Lung (tissue), 12 donors: Measurements from ENCODE around the gene ZC3H18. TPM values are rescaled to one million over a fixed set of nuclear protein-coding genes. Genes with fewer than 3 reads are reported as not detected.

Experiments used
- ATAC-seq: fragments of 200-7000 bp; cut with Tn5 transposase; one replicate; pipeline ENCODE4 v1.9.1; 2020; ENCODE audit warnings: moderate number of reproducible peaks; ENCODE audit not compliant: insufficient read depth, low FRiP score
- DNase-seq, 3 donors: peaks; one replicate each; pipeline ENCODE4 v3.0.0-alpha.2; 2013 to 2017
- H3K27ac ChIP-seq, 2 donors: one replicate each; pipeline ENCODE4 v1.5.1; 2013; ENCODE audit warnings: mild to moderate bottlenecking in 2 of 2, moderate library complexity in 2 of 2, control low read depth in 1 of 2, inconsistent platforms in 1 of 2, low read depth in 1 of 2, low read length in 1 of 2
- H3K27me3 ChIP-seq, 3 donors: one replicate each; pipeline ENCODE4 v1.5.1; 2013; ENCODE audit warnings: low read length in 2 of 3; ENCODE audit not compliant: control insufficient read depth in 3 of 3, insufficient read depth in 3 of 3
- H3K36me3 ChIP-seq, 4 donors: one replicate each; pipeline ENCODE4 v1.5.1; 2013; ENCODE audit warnings: low read length in 4 of 4, mild to moderate bottlenecking in 1 of 4, moderate library complexity in 1 of 4; ENCODE audit not compliant: control insufficient read depth in 4 of 4, insufficient read depth in 4 of 4
- H3K4me1 ChIP-seq, 5 donors: one replicate each; pipeline ENCODE4 v1.5.1; 2013; ENCODE audit warnings: low read length in 5 of 5, mild to moderate bottlenecking in 2 of 5, moderate library complexity in 1 of 5; ENCODE audit not compliant: control insufficient read depth in 5 of 5, insufficient read depth in 5 of 5
- H3K4me3 ChIP-seq: one replicate; pipeline ENCODE4 v1.5.1; 2013; ENCODE audit warnings: mild to moderate bottlenecking, control low read depth, moderate library complexity
- H3K9ac ChIP-seq, 2 donors: one replicate each; pipeline ENCODE4 v1.5.1; 2013; ENCODE audit warnings: low read length in 2 of 2, control low read depth in 1 of 2; ENCODE audit not compliant: insufficient read depth in 1 of 2
- H3K9me3 ChIP-seq, 4 donors: one replicate each; pipeline ENCODE4 v1.5.1; 2013; ENCODE audit warnings: low read length in 3 of 4, mild to moderate bottlenecking in 1 of 4, moderate library complexity in 1 of 4; ENCODE audit not compliant: control insufficient read depth in 4 of 4, insufficient read depth in 3 of 4
- CTCF ChIP-seq: IDR thresholded peaks from 2 replicates; pipeline ENCODE4 v1.5.1; 2012; ENCODE audit warnings: mild to moderate bottlenecking; ENCODE audit errors: control extremely low read depth, extremely low read depth
- WGBS, 2 donors: extraction: QIAGEN DNeasy Blood & Tissue Kit; methylation state at CpG; one replicate each; pipeline ENCODE4 v1.1.7; 2013; 5-methylcytosine and 5-hydroxymethylcytosine counted together
- polyA plus RNA-seq, 2 donors: library from polyadenylated mRNA; stranded (reverse); fragments of 200-250 nt; gene quantifications; one replicate each; pipeline ENCODE4 v1.2.1, GENCODE V29; 2013
- total RNA-seq, 2 donors: library from RNA; depleted of rRNA in 1 of 2; stranded (reverse); fragments of >200 nt in 1 of 2; gene quantifications; one replicate each; pipeline ENCODE4 v1.2.1, GENCODE V29; 2014 to 2021
- donor health status: control.
- donor health status: control.
- donor health status: Bipolar disorder and iron deficiency.
- donor health status: healthy.
- donor health status: DM: yes; HTN: yes; CAD: no.

ZC3H18 gene
- total and polyA plus RNA-seq, 4 donors: 21.2 to 44.0 (median 28.6) TPM

- no peak overlapping the region for H3K27ac ChIP-seq
- H3K9ac ChIP-seq: no peak overlapping the region
- no peaks in the 10 kb centered on the region for H3K36me3 ChIP-seq
- H3K4me3 ChIP-seq: no peak overlapping the region
- ATAC-seq (no peak), DNase-seq (no peak)
- peaks cover 0 to 30% (median 15%) of the 10 kb centered on the region in 3 donors for H3K27me3 ChIP-seq
- 86 to 92% methylated on average over 5 of the region's 5 CpGs for WGBS, 2 donors
- H3K9me3 ChIP-seq: no peaks in the 10 kb centered on the region
- H3K4me1 ChIP-seq: peaks cover 0 to 2% (median 0%) of the 10 kb centered on the region in 5 donors
- no peak for TF ChIP-seq CTCF
These were observed 110.4 kb downstream of the ZC3H18 start for GRCh38 chr16:88680554-88681083.

- ATAC-seq (no peak), DNase-seq (no peak)
- H3K9ac ChIP-seq: no peak overlapping the region
- 48 to 64% methylated on average over 30 to 31 of the region's 31 CpGs for WGBS, 2 donors
- TF ChIP-seq CTCF: no peak
- H3K36me3 ChIP-seq: no peaks in the 10 kb centered on the region
- H3K4me3 ChIP-seq: no peak overlapping the region
- H3K9me3 ChIP-seq: no peaks in the 10 kb centered on the region
- H3K27me3 ChIP-seq: peaks cover 0 to 33% (median 19%) of the 10 kb centered on the region in 3 donors
- no peak overlapping the region for H3K27ac ChIP-seq
- peaks cover 0 to 4% (median 0%) of the 10 kb centered on the region in 5 donors for H3K4me1 ChIP-seq
These were observed 111.0 kb downstream of the ZC3H18 start for GRCh38 chr16:88681084-88681680.

Other genes with a start within 250 kb of the ZC3H18 start
- 1 to 10 TPM; 2.2 to 3.0 TPM for gene ZNF469, start 187.4 kb upstream of the ZC3H18 start, total RNA-seq
- under 1 TPM; 0.67 to 0.81 TPM for gene ZNF469, start 187.4 kb upstream of the ZC3H18 start, polyA plus RNA-seq
- 1 to 10 TPM in 1 of 2 donors, under 1 TPM in 1; 0.57 to 9.0 TPM for gene ZFPM1, start 117.1 kb upstream of the ZC3H18 start, total RNA-seq
- 1 to 10 TPM; 2.1 to 3.6 TPM for gene ZFPM1, start 117.1 kb upstream of the ZC3H18 start, polyA plus RNA-seq
- gene IL17C, start 68.2 kb downstream of the ZC3H18 start, total RNA-seq: not detected
- gene IL17C, start 68.2 kb downstream of the ZC3H18 start, polyA plus RNA-seq: 1 to 10 TPM in 1 of 2 donors, under 1 TPM in 1; 0.14 to 1.8 TPM
- gene CYBA, start 80.7 kb downstream of the ZC3H18 start, total RNA-seq: 100 to 1,000 TPM; 113 to 404 TPM
- gene CYBA, start 80.7 kb downstream of the ZC3H18 start, polyA plus RNA-seq: 100 to 1,000 TPM; 294 to 879 TPM
- 100 to 1,000 TPM in 1 of 2 donors, 10 to 100 TPM in 1; 39.1 to 123 TPM for gene MVD, start 92.7 kb downstream of the ZC3H18 start, total RNA-seq
- 100 to 1,000 TPM; 115 to 135 TPM for gene MVD, start 92.7 kb downstream of the ZC3H18 start, polyA plus RNA-seq
- gene SNAI3, start 116.1 kb downstream of the ZC3H18 start, total RNA-seq: 1 to 10 TPM; 1.1 to 2.6 TPM
- 1 to 10 TPM; 3.2 to 3.8 TPM for gene SNAI3, start 116.1 kb downstream of the ZC3H18 start, polyA plus RNA-seq
- 10 to 100 TPM; 15.2 to 45.9 TPM for gene RNF166, start 136.0 kb downstream of the ZC3H18 start, total RNA-seq
- 10 to 100 TPM; 42.4 to 51.6 TPM for gene RNF166, start 136.0 kb downstream of the ZC3H18 start, polyA plus RNA-seq
- 10 to 100 TPM in 1 of 2 donors, 1 to 10 TPM in 1; 5.7 to 23.4 TPM for gene CTU2, start 136.1 kb downstream of the ZC3H18 start, total RNA-seq
- 10 to 100 TPM; 17.2 to 19.4 TPM for gene CTU2, start 136.1 kb downstream of the ZC3H18 start, polyA plus RNA-seq
- 100 to 1,000 TPM; 113 to 200 TPM for gene PIEZO1, start 214.8 kb downstream of the ZC3H18 start, total RNA-seq
- 100 to 1,000 TPM; 180 to 207 TPM for gene PIEZO1, start 214.8 kb downstream of the ZC3H18 start, polyA plus RNA-seq
- gene CDT1, start 233.4 kb downstream of the ZC3H18 start, total RNA-seq: 1 to 10 TPM; 3.0 to 5.8 TPM
- gene CDT1, start 233.4 kb downstream of the ZC3H18 start, polyA plus RNA-seq: 1 to 10 TPM; 2.0 to 3.6 TPM
- 100 to 1,000 TPM in 1 of 2 donors, 10 to 100 TPM in 1; 44.2 to 196 TPM for gene APRT, start 241.5 kb downstream of the ZC3H18 start, total RNA-seq
- 100 to 1,000 TPM; 157 to 260 TPM for gene APRT, start 241.5 kb downstream of the ZC3H18 start, polyA plus RNA-seq